ENCODE measurements around the gene FAM227A.

The FAM227A gene

DNA sequence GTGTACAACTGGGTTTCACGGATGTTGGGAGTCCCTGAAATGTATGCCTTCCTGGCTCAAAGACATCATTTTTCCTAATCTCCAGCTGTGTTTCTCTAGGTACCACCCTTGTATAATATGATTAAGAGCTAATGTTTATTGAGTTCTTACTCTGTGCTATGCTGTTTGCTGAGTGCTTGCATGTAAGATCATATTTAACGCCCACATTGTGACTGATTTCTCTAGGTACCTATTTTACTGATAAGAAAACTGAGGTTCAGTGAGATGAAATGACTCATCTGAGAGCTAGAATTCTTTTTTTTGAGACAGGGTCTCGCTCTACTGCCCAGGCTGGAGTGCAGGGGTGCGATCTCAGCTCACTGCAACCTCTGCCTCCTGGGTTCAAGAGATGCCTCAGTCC lies 42.6 kb downstream of the FAM227A start:
- TF ChIP-seq CTCF (IDR thresholded peaks at IDR 0.05; ENCODE audit: borderline replicate concordance, control extremely low read depth, extremely low read depth, insufficient read depth, missing control alignments), result no peak

GRCh38 chr22:38612217-38613006 lies 43.8 kb downstream of the FAM227A start:
- no peak for TF ChIP-seq CTCF (IDR thresholded peaks at IDR 0.05; ENCODE audit: borderline replicate concordance, control extremely low read depth, extremely low read depth, insufficient read depth, missing control alignments)
- in situ Hi-C loops (cut with MboI; ENCODE audit: low sequenced_read_pairs, unreplicated experiment), result no loop called here
- no peak for DNase-seq (ENCODE audit: low spot score)

More for the DNA sequence above, 42.6 kb downstream of the FAM227A start:
- in situ Hi-C loops (cut with MboI; ENCODE audit: low sequenced_read_pairs, unreplicated experiment), result no loop called here
- DNase-seq (ENCODE audit: low spot score), result no peak

DNA sequence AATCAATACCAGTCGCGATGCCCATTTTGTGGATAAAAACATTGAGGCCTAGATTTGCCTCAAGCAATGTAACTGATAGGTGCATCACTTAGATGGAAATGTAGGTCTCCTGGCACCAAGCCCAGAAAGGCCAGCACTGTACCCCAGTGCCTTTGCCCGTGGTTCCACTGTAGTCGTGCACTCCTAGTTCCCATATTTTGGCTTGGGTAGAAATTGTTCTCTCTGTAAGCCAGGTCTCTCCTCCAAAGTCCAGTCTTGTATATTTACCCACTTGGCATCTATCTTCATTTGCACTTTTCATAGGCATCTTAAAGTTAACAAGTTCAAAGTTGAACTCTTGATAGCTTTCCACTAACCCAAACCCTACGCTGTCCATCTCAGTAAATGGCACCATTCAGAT lies 44.6 kb downstream of the FAM227A start:
- in situ Hi-C loops (cut with MboI; ENCODE audit: low sequenced_read_pairs, unreplicated experiment), result no loop called here
- no peak for DNase-seq (ENCODE audit: low spot score)
- TF ChIP-seq CTCF (IDR thresholded peaks at IDR 0.05; ENCODE audit: borderline replicate concordance, control extremely low read depth, extremely low read depth, insufficient read depth, missing control alignments), result no peak

DNA sequence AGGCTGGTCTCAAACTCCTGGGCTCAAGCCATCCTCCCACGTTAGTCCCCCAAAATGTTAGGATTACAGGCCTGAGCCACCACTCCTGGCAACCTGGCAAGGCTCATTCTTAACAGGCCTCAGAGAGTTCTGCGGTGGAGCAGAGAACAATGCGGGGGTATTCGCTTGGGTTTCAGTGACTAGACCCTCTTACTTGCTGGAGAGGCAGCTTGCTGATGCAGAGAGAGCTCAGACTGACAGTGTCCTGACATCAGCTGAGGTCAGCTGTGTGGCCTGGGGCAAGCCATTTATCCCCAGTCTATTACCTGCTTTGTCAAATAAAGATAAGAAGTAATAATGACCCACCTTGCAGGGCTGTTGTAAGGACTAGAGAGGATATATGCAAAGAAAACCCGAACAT lies 46.0 kb downstream of the FAM227A start:
- DNase-seq (ENCODE audit: low spot score), result no peak
- no peak for TF ChIP-seq CTCF (IDR thresholded peaks at IDR 0.05; ENCODE audit: borderline replicate concordance, control extremely low read depth, extremely low read depth, insufficient read depth, missing control alignments)
- in situ Hi-C loops (cut with MboI; ENCODE audit: low sequenced_read_pairs, unreplicated experiment), result no loop called here

DNA sequence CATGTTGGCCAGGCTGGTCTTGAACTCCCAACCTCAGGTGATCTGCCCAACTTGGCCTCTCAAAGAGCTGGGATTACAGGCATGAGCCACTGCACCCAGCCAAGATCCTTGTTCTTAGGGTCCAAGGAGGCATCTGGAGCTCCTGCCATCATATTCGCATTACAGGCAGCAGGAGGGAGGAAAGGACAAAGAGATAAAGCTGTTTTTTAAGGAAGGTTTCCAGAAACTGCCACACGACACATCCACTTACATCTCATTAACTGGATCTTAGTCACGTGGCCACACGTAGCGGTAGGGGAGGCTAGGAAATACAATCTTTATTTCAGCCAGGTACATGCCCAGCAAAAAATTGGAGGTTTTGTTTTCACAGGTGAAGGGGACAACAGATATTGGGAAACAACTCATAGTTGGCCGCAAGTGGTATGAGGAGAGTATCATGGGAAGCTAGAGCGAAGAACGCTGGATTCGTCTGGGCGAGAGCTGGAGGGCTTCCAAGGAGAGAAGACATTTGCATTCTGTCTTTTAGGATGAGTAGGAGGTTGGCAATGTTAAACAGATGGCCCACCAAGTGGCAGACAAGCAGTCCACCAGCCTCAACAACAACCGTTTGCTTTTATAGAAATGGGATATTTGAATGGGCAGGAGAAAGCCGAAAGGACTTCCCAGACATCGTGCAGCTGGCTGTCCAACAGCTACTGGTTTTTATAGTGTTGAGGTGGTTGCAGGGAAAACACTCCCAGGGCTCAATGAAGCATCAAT lies 47.0 kb downstream of the FAM227A start:
- TF ChIP-seq CTCF (IDR thresholded peaks at IDR 0.05; ENCODE audit: borderline replicate concordance, control extremely low read depth, extremely low read depth, insufficient read depth, missing control alignments), result no peak
- DNase-seq (ENCODE audit: low spot score), result no peak
- in situ Hi-C loops (cut with MboI; ENCODE audit: low sequenced_read_pairs, unreplicated experiment), result no loop called here

DNA sequence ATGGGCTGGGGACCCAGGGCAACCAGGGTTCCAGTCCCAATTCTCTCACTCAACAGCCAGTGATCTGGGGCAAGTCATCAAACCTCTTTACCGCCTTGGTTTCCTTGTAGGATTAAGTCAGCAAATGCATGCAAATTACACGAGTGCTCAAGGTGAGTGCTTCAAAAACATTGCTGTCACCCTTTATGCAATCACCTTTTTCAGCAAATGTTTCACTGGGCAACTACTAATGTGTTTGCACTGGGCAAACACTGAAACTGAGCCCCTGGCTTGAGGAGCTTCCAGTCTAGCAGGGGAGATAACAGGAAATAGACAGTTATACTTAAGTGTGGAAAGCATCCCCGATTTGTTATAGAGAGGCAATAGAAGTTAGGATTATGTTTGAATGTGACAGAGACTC lies 48.5 kb downstream of the FAM227A start:
- no peak for DNase-seq (ENCODE audit: low spot score)
- no peak for TF ChIP-seq CTCF (IDR thresholded peaks at IDR 0.05; ENCODE audit: borderline replicate concordance, control extremely low read depth, extremely low read depth, insufficient read depth, missing control alignments)
- in situ Hi-C loops (cut with MboI; ENCODE audit: low sequenced_read_pairs, unreplicated experiment), result no loop called here
